Measurements from ENCODE around the gene RCC1. TPM values are rescaled to one million over a fixed set of nuclear protein-coding genes. Genes with fewer than 3 reads are reported as not detected.

Gene RCC1
- total and polyA plus RNA-seq, 3 donors from 2014 or later = 25.9 to 96.9 (median 43.2) TPM

GRCh38 chr1:28578696-28579218 is 72.9 kb downstream of the RCC1 start:
- intact Hi-C loops (cut with DNase I; ENCODE audit: low total_unique reads) = no loop called here
- DNase-seq = no peak
- no peak overlapping the region for H3K27ac ChIP-seq
- TF ChIP-seq POLR2A (IDR thresholded peaks at IDR 0.05) = no peak
- TF ChIP-seq, protein P1, sequence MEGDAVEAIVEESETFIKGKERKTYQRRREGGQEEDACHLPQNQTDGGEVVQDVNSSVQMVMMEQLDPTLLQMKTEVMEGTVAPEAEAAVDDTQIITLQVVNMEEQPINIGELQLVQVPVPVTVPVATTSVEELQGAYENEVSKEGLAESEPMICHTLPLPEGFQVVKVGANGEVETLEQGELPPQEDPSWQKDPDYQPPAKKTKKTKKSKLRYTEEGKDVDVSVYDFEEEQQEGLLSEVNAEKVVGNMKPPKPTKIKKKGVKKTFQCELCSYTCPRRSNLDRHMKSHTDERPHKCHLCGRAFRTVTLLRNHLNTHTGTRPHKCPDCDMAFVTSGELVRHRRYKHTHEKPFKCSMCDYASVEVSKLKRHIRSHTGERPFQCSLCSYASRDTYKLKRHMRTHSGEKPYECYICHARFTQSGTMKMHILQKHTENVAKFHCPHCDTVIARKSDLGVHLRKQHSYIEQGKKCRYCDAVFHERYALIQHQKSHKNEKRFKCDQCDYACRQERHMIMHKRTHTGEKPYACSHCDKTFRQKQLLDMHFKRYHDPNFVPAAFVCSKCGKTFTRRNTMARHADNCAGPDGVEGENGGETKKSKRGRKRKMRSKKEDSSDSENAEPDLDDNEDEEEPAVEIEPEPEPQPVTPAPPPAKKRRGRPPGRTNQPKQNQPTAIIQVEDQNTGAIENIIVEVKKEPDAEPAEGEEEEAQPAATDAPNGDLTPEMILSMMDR (IDR thresholded peaks at IDR 0.05) = no peak
- no peak overlapping the region for H3K4me3 ChIP-seq
- no peaks in the 10 kb centered on the region for H3K9me3 ChIP-seq
- H3K4me1 ChIP-seq = peaks cover 14% of the 10 kb centered on the region
- H3K36me3 ChIP-seq (ENCODE audit: low read depth, missing control alignments) = no peaks in the 10 kb centered on the region
- H3K27me3 ChIP-seq = no peaks in the 10 kb centered on the region
- 84% methylated on average over 6 of the region's 6 CpGs for WGBS, 2 donors

DNA sequence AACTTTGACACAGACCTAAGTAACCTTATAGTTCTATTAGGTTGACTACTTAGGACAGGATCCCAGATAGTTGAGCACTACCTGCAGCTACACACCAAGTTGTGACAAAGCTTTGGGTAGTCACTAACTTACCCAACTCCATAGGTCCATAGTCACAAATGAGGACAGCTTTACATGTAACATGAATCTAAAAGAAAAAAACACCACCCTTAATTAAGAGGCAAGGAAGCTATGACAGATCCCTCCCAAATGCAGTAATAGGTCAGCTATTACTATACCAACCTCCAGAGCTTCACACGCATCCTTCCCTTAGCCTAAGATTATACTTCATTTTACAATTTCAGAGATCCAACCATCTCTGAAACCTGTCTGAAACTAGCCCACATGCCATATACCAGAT is 73.6 kb downstream of the RCC1 start:
- H3K36me3 ChIP-seq (ENCODE audit: low read depth, missing control alignments) = no peaks in the 10 kb centered on the region
- no peak overlapping the region for H3K4me3 ChIP-seq
- no peak overlapping the region for H3K27ac ChIP-seq
- intact Hi-C loops (cut with DNase I; ENCODE audit: low total_unique reads) = no loop called here
- H3K9me3 ChIP-seq = no peaks in the 10 kb centered on the region
- DNase-seq = no peak
- H3K27me3 ChIP-seq = no peaks in the 10 kb centered on the region
- TF ChIP-seq, protein P1 (IDR thresholded peaks at IDR 0.05) = no peak
- TF ChIP-seq POLR2A (IDR thresholded peaks at IDR 0.05) = no peak
- 87 to 96% methylated on average over 1 of the region's 1 CpG for WGBS, 2 donors
- peaks cover 14% of the 10 kb centered on the region for H3K4me1 ChIP-seq

- WGBS, 2 donors = 2 to 3% methylated on average over 21 to 26 of the region's 26 CpGs
- peaks cover 14% of the 10 kb centered on the region for H3K4me1 ChIP-seq
- H3K27ac ChIP-seq = peak overlapping the region; percentile 5 to 85
- intact Hi-C loops (cut with DNase I; ENCODE audit: low total_unique reads) = no loop called here
- TF ChIP-seq POLR2A (IDR thresholded peaks at IDR 0.05) = no peak
- TF ChIP-seq, protein P1 (IDR thresholded peaks at IDR 0.05) = no peak
- H3K4me3 ChIP-seq = peak overlapping the region; percentile 77 to 85
- no peaks in the 10 kb centered on the region for H3K27me3 ChIP-seq
- H3K36me3 ChIP-seq (ENCODE audit: low read depth, missing control alignments) = no peaks in the 10 kb centered on the region
- no peaks in the 10 kb centered on the region for H3K9me3 ChIP-seq
- peak; percentile 40 for DNase-seq
Observed at GRCh38 chr1:28580722-28581530, 75.1 kb downstream of the RCC1 start.

DNA sequence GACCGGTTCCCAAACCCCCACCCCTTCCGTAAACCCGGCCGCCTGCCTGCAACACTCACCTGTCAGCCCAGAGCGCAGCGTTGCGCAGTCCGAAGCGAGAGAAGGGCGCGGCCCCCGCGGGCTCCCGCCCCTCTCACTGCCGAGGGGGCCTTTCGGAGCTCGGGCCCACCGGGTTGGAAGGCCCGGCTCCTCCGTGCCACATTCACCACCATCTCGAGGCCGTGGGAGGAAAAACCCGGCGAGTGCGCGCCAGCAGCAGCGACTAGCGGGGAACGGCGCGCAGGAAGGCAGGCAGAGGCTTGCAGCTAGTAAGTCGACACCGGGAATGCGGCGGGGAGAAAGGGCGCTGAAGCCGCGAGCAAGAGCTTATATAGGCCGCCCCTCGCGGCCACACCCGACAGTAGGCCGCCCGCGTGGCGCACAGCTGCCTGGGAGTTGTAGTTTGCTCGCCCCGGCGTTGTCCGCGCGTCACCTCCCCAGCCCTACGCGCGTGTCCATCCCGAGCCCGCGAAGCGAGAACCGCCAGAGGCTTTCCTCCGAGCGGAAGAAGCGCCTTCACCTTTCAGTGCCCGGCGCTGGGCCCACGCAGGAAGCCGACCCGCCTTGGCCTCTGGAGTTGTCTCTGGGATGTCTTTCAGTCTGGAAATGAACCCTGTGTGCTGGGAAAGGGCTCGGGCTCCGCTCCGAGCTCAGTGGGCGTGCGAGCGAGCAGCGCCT is 75.8 kb downstream of the RCC1 start:
- Histone ChIP-seq H3K9me3 (no peaks in the 10 kb centered on the region), H3K27me3 (no peaks in the 10 kb centered on the region), H3K27ac (peak overlapping the region; percentile 61 to 85), H3K4me3 (peak overlapping the region; percentile 77 to 85), H3K4me1 (peaks cover 14% of the 10 kb centered on the region), H3K36me3 (ENCODE audit: low read depth, missing control alignments) (no peaks in the 10 kb centered on the region)
- TF ChIP-seq, protein P1 (IDR thresholded peaks at IDR 0.05) = peak; percentile 10 to 41 (median 23)
- no peak for TF ChIP-seq POLR2A (IDR thresholded peaks at IDR 0.05)
- WGBS, 2 donors = 0 to 1% methylated on average over 12 to 48 of the region's 75 CpGs
- intact Hi-C loops (cut with DNase I; ENCODE audit: low total_unique reads) = no loop called here
- DNase-seq = peak; percentile 97
